Osteoblast (primary cell): Measurements from ENCODE around the gene ALOXE3. TPM values are rescaled to one million over a fixed set of nuclear protein-coding genes. Genes with fewer than 3 reads are reported as not detected.

Experiments
- DNase-seq: peaks from one replicate; pipeline ENCODE4 v3.0.0; 2011; ENCODE audit warnings: low spot score, mixed read lengths; ENCODE audit not compliant: insufficient read length; ENCODE audit errors: missing footprints
- H2AFZ ChIP-seq: 2 replicates; pipeline ENCODE4 v1.6.0; 2011; ENCODE audit warnings: mild to moderate bottlenecking, low read length
- H3K27ac ChIP-seq: 2 replicates; pipeline ENCODE4 v1.5.1; 2011; ENCODE audit warnings: mild to moderate bottlenecking, low read depth, low read length, moderate library complexity
- H3K27me3 ChIP-seq: 2 replicates; pipeline ENCODE4 v1.6.0; 2012; ENCODE audit warnings: mild to moderate bottlenecking, control low read depth, inconsistent platforms, low read length, moderate library complexity; ENCODE audit not compliant: insufficient read depth
- H3K36me3 ChIP-seq: 2 replicates; pipeline ENCODE4 v1.5.1; 2011; ENCODE audit warnings: mild to moderate bottlenecking, low read length, control low read depth, moderate library complexity; ENCODE audit not compliant: insufficient read depth
- H3K4me1 ChIP-seq: 2 replicates; pipeline ENCODE4 v1.5.1; 2011; ENCODE audit warnings: mild to moderate bottlenecking, low read length, control low read depth, moderate library complexity; ENCODE audit not compliant: insufficient read depth
- H3K4me2 ChIP-seq: 2 replicates; pipeline ENCODE4 v1.6.0; 2011; ENCODE audit warnings: mild to moderate bottlenecking, low read length; ENCODE audit not compliant: insufficient read depth
- H3K4me3 ChIP-seq: fragments of 200-600 bp; sonication (generic); 3 replicates; pipeline ENCODE4 v1.5.1; 2012; ENCODE audit warnings: mild to moderate bottlenecking, low read length, inconsistent platforms; ENCODE audit not compliant: insufficient read depth
- H3K79me2 ChIP-seq: 2 replicates; pipeline ENCODE4 v1.6.0; 2012; ENCODE audit warnings: mild to moderate bottlenecking, low read length, control low read depth, inconsistent platforms; ENCODE audit not compliant: insufficient read depth
- H3K9me3 ChIP-seq: 2 replicates; pipeline ENCODE4 v1.5.1; 2011; ENCODE audit warnings: low read depth, low read length, control low read depth
- H4K20me1 ChIP-seq: 2 replicates; pipeline ENCODE4 v1.6.0; 2012; ENCODE audit warnings: mild to moderate bottlenecking, low read length, control low read depth; ENCODE audit not compliant: insufficient read depth
- total RNA-seq: library from RNA; depleted of rRNA; stranded (reverse); fragments of >200 nt; gene quantifications from 2 replicates; pipeline ENCODE4 v1.2.3, GENCODE V29; 2012
- TF ChIP-seq, protein P1 (sequence below): IDR thresholded peaks from 2 replicates; pipeline ENCODE4 v1.5.1; 2011; ENCODE audit warnings: mild to moderate bottlenecking, low read depth, low read length, moderate library complexity; ENCODE audit errors: extremely low read depth

ALOXE3 gene
- total RNA-seq, result not detected in 2 replicates

DNA sequence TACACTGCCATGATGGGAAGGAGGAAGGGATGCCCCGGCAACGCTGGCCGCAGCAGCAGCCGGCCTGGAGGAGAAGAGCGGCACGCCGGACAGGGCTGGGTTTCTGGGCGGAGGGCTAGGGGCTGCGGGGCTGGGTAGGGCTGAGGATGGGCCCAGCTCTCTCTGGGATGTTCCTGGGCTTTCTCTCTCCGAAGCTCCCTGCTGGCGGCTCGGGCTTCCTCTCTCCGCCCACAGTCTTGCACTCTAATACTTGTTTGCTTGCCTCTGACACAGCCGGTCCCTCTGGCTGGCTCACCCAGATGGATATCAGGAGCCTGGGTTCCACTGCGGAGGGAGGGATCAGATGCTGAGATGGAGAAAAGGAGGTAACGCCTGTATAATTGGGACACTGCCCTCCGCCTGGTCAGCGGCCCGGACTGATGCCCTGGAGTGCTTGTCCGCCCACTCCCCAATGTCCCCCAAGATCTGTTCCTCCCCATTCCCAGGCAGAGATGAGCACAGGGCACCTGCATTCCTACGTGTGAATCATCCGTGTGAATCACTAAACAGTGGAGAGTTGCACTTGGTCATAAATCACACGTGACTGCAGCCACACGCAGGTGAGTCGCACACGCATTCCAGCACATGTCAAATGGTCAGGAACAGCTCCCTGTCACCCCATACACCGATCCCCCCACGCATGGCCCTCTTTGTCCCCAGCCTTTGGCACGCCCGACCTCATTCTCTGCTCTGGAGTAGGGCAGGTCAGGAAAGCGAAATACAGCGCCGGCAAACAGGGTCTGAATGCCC is at the start of gene ALOXE3:
TSS of gene ALOXE3 (minus strand) at position 535 of the 789 bp plus-strand sequence. CDS start at position 11, 524 bp downstream.
- Histone ChIP-seq H3K79me2 (no peaks in the 10 kb centered on the region), H3K9me3 (no peaks in the 10 kb centered on the region), H3K4me3 (peak within 1 kb of the TSS; percentile 73), H3K27me3 (peaks cover 41% of the 10 kb centered on the region), H3K4me2 (peak within 1 kb of the TSS; percentile 96), H3K27ac (peak within 1 kb of the TSS; percentile 47), H3K36me3 (no peaks in the 10 kb centered on the region), H2AFZ (peak within 1 kb of the TSS; percentile 72), H3K4me1 (peaks cover 15% of the 10 kb centered on the region), H4K20me1 (peaks cover 3% of the 10 kb centered on the region)
- TF ChIP-seq, protein P1, sequence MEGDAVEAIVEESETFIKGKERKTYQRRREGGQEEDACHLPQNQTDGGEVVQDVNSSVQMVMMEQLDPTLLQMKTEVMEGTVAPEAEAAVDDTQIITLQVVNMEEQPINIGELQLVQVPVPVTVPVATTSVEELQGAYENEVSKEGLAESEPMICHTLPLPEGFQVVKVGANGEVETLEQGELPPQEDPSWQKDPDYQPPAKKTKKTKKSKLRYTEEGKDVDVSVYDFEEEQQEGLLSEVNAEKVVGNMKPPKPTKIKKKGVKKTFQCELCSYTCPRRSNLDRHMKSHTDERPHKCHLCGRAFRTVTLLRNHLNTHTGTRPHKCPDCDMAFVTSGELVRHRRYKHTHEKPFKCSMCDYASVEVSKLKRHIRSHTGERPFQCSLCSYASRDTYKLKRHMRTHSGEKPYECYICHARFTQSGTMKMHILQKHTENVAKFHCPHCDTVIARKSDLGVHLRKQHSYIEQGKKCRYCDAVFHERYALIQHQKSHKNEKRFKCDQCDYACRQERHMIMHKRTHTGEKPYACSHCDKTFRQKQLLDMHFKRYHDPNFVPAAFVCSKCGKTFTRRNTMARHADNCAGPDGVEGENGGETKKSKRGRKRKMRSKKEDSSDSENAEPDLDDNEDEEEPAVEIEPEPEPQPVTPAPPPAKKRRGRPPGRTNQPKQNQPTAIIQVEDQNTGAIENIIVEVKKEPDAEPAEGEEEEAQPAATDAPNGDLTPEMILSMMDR, result no peak
- DNase-seq, result peak; percentile 97

DNA sequence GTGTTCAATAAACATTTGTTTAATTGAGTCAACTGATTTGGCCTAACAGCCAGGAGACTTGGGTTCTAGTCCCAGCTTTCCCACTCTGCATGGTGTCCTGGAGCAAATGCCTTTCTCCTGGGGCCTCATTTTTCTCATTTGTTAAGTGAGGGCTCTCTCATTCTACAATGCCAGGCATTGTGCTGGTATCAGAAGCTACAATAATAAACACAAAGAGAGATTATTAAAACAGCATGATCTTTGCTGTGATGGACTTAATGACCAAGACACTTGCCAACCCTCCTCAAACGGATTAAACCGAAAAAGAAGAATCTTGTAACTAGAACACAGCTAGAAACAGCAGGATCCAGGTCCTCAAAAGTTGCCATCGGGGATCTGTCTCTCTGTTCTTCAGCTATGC is 49.2 kb upstream of the ALOXE3 start:
- Histone ChIP-seq H3K79me2 (peaks cover 2% of the 10 kb centered on the region), H3K4me3 (no peak overlapping the region), H2AFZ (no peak overlapping the region), H3K4me1 (peaks cover 19% of the 10 kb centered on the region), H3K9me3 (no peaks in the 10 kb centered on the region), H3K27ac (no peak overlapping the region), H3K27me3 (no peaks in the 10 kb centered on the region), H4K20me1 (no peaks in the 10 kb centered on the region), H3K4me2 (no peak overlapping the region), H3K36me3 (no peaks in the 10 kb centered on the region)
- no peak for DNase-seq
- TF ChIP-seq, protein P1, result no peak

DNA sequence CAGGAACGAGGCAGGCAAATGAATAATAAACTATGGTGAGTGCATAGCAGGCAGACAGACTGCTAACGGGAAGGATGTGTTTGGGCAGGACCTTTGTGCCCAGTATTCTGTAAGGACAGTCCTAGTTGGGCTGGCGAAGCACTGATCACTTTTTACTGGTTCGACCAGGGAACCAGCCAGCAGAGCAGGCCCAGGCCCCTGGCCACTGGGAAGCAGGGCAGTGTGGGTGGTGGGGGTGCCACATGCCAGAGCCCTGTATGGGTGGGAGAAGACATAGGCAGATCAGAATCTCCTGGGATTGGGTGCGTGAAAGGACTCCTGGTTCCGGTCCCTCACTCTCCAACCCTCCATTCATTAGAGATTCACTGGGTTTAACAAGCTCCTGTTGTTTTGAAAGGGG is 48.4 kb upstream of the ALOXE3 start:
- no peaks in the 10 kb centered on the region for H3K36me3 ChIP-seq

GRCh38 chr17:8164815-8165131 is 46.5 kb upstream of the ALOXE3 start:
- no peak overlapping the region for H3K4me3 ChIP-seq
- peaks cover 25% of the 10 kb centered on the region for H3K79me2 ChIP-seq
- peak; percentile 61 for DNase-seq
- no peaks in the 10 kb centered on the region for H3K9me3 ChIP-seq
- peak overlapping the region; percentile 56 for H3K4me2 ChIP-seq
- H3K27ac ChIP-seq, result peak overlapping the region; percentile 89
- peaks cover 12% of the 10 kb centered on the region for H3K36me3 ChIP-seq
- H2AFZ ChIP-seq, result peak overlapping the region; percentile 86
- H3K4me1 ChIP-seq, result peaks cover 33% of the 10 kb centered on the region
- peaks cover 9% of the 10 kb centered on the region for H4K20me1 ChIP-seq
- H3K27me3 ChIP-seq, result no peaks in the 10 kb centered on the region
- TF ChIP-seq, protein P1, result no peak

More for the DNA sequence above, 48.4 kb upstream of the ALOXE3 start:
- DNase-seq, result no peak
- H4K20me1 ChIP-seq, result peaks cover 3% of the 10 kb centered on the region
- H3K9me3 ChIP-seq, result no peaks in the 10 kb centered on the region
- H3K4me2 ChIP-seq, result no peak overlapping the region
- peaks cover 23% of the 10 kb centered on the region for H3K4me1 ChIP-seq
- H3K79me2 ChIP-seq, result peaks cover 10% of the 10 kb centered on the region
- no peak overlapping the region for H2AFZ ChIP-seq
- H3K4me3 ChIP-seq, result no peak overlapping the region
- peak overlapping the region; percentile 86 for H3K27ac ChIP-seq
- no peaks in the 10 kb centered on the region for H3K27me3 ChIP-seq
- TF ChIP-seq, protein P1, result no peak
